Endothelial cell (in vitro differentiated cells): ENCODE data around the gene PPID. TPM values are rescaled to one million over a fixed set of nuclear protein-coding genes. Genes with fewer than 3 reads are reported as not detected.
"Not testable (repeated sequence)": the region's sequence is repeated elsewhere in the genome, so short reads cannot be mapped to it uniquely, and the experiment has no call there.

ENCODE experiments used
- DNase-seq: peaks from one replicate; pipeline ENCODE4 v3.0.0; 2021; ENCODE audit warnings: low spot score
- H3K27ac Mint-ChIP-seq: one replicate; pipeline ENCODE4 v1.8.0; 2021; ENCODE audit warnings: mixed read lengths, inconsistent platforms; ENCODE audit not compliant: unreplicated experiment
- H3K27me3 Mint-ChIP-seq: one replicate; pipeline ENCODE4 v1.8.0; 2021; ENCODE audit warnings: mild to moderate bottlenecking, moderate library complexity, mixed read lengths, inconsistent platforms; ENCODE audit not compliant: unreplicated experiment
- H3K36me3 Mint-ChIP-seq: one replicate; pipeline ENCODE4 v1.8.0; 2021; ENCODE audit warnings: mild to moderate bottlenecking, low read depth, mixed read lengths, inconsistent platforms; ENCODE audit not compliant: unreplicated experiment
- H3K4me1 Mint-ChIP-seq: one replicate; pipeline ENCODE4 v1.8.0; 2021; ENCODE audit warnings: mild to moderate bottlenecking, mixed read lengths, inconsistent platforms; ENCODE audit not compliant: unreplicated experiment
- H3K4me3 Mint-ChIP-seq: one replicate; pipeline ENCODE4 v1.8.0; 2021; ENCODE audit warnings: mild to moderate bottlenecking, mixed read lengths, inconsistent platforms; ENCODE audit not compliant: unreplicated experiment
- H3K9me3 Mint-ChIP-seq: one replicate; pipeline ENCODE4 v1.8.0; 2021; ENCODE audit warnings: mixed read lengths, inconsistent platforms; ENCODE audit not compliant: unreplicated experiment
- CTCF ChIP-seq: fragments of 200-600 bp; sonication (generic); IDR thresholded peaks from one replicate; pipeline ENCODE4 v1.5.0; 2021; ENCODE audit warnings: antibody characterized with exemption; ENCODE audit not compliant: unreplicated experiment
- total RNA-seq: library from RNA; stranded (reverse); fragmentation: NEBNext Ultra II Directional; extraction: Animal tissue kit (Norgen Biotek cat#: 25700); gene quantifications from one replicate; pipeline ENCODE4 v1.2.1, GENCODE V29; 2021; ENCODE audit not compliant: unreplicated experiment

The PPID gene
- total RNA-seq, 1 donor from 2014 or later = 14.7 TPM

GRCh38 chr4:158754385-158755180, 31.4 kb upstream of the PPID start:
- H3K27ac Mint-ChIP-seq = no peak overlapping the region
- no peaks in the 10 kb centered on the region for H3K27me3 Mint-ChIP-seq
- H3K4me1 Mint-ChIP-seq = no peaks in the 10 kb centered on the region
- no peak for TF ChIP-seq CTCF
- no peak overlapping the region for H3K4me3 Mint-ChIP-seq
- no peaks in the 10 kb centered on the region for H3K36me3 Mint-ChIP-seq
- H3K9me3 Mint-ChIP-seq = no peaks in the 10 kb centered on the region
- DNase-seq = no peak

GRCh38 chr4:158750379-158750778, 27.2 kb upstream of the PPID start:
- no peak for DNase-seq
- Mint-ChIP-seq H3K4me3 (no peak overlapping the region), H3K36me3 (no peaks in the 10 kb centered on the region), H3K9me3 (no peaks in the 10 kb centered on the region), H3K27ac (no peak overlapping the region), H3K4me1 (no peaks in the 10 kb centered on the region), H3K27me3 (no peaks in the 10 kb centered on the region)
- no peak for TF ChIP-seq CTCF

GRCh38 chr4:158746537-158746936, 23.3 kb upstream of the PPID start:
- H3K4me1 Mint-ChIP-seq, H3K27ac Mint-ChIP-seq, H3K36me3 Mint-ChIP-seq: not testable (repeated sequence)

GRCh38 chr4:158741326-158742021, 18.3 kb upstream of the PPID start:
- no peaks in the 10 kb centered on the region for H3K4me1 Mint-ChIP-seq

More at GRCh38 chr4:158746537-158746936, 23.3 kb upstream of the PPID start:
- not testable (repeated sequence) for H3K9me3 Mint-ChIP-seq, H3K27me3 Mint-ChIP-seq, DNase-seq, H3K4me3 Mint-ChIP-seq

GRCh38 chr4:158739600-158739999, 16.4 kb upstream of the PPID start:
- no peak for DNase-seq
- Mint-ChIP-seq H3K4me1 (no peaks in the 10 kb centered on the region), H3K27me3 (no peaks in the 10 kb centered on the region), H3K4me3 (no peak overlapping the region), H3K27ac (no peak overlapping the region), H3K9me3 (no peaks in the 10 kb centered on the region), H3K36me3 (no peaks in the 10 kb centered on the region)
- no peak for TF ChIP-seq CTCF

More at GRCh38 chr4:158741326-158742021, 18.3 kb upstream of the PPID start:
- no peaks in the 10 kb centered on the region for H3K27me3 Mint-ChIP-seq
- no peaks in the 10 kb centered on the region for H3K9me3 Mint-ChIP-seq
- H3K27ac Mint-ChIP-seq = no peak overlapping the region
- no peak for DNase-seq
- TF ChIP-seq CTCF = no peak
- H3K36me3 Mint-ChIP-seq = no peaks in the 10 kb centered on the region
- no peak overlapping the region for H3K4me3 Mint-ChIP-seq
